Mucosa of descending colon (tissue), 3 donors: Measurements from ENCODE around the gene ZBTB21. TPM values are rescaled to one million over a fixed set of nuclear protein-coding genes. Genes with fewer than 3 reads are reported as not detected.

Experiments used
- ATAC-seq: fragments of 200-7000 bp; cut with Tn5 transposase; one replicate; pipeline ENCODE4 v1.9.1; 2020; ENCODE audit warnings: mild to moderate bottlenecking, moderate library complexity
- DNase-seq, 3 donors: peaks; one replicate each; pipeline ENCODE4 v3.0.0-alpha.2; 2020
- H3K36me3 ChIP-seq: fragments of 200-600 bp; one replicate; pipeline ENCODE4 v1.8.0; 2021; ENCODE audit warnings: low read depth, mild to moderate bottlenecking
- H3K4me1 ChIP-seq: fragments of 200-600 bp; one replicate; pipeline ENCODE4 v1.8.0; 2021; ENCODE audit warnings: low read depth, mild to moderate bottlenecking
- H3K4me3 ChIP-seq: fragments of 200-600 bp; one replicate; pipeline ENCODE4 v1.8.0; 2021; ENCODE audit warnings: mild to moderate bottlenecking
- H3K9me3 ChIP-seq: fragments of 200-600 bp; one replicate; pipeline ENCODE4 v1.8.0; 2021; ENCODE audit warnings: mild to moderate bottlenecking
- CTCF ChIP-seq: fragments of 200-600 bp; IDR thresholded peaks from one replicate; pipeline ENCODE4 v1.8.0; 2022; ENCODE audit warnings: antibody characterized with exemption, mild to moderate bottlenecking
- intact Hi-C, 2 donors: fragments of 100-400 bp; cut with DNase I in 1 of 2; cut with micrococcal nuclease in 1 of 2; formaldehyde crosslinking; loops; one replicate each; pipeline versions ENCODE4 v1.11.0 to v1.11.1; 2022; cut with DNase I, micrococcal nuclease
- total RNA-seq, 3 donors: library from RNA; stranded (reverse); fragmentation: NEBNext Ultra II Directional in 2 of 3; extraction: Animal tissue kit (Norgen Biotek cat#: 25700) in 2 of 3; gene quantifications; one replicate each; pipeline versions ENCODE4 v1.2.1 to v1.2.4, GENCODE V29; 2021 to 2023
- donor health status: DM: no; HTN: no; CAD: no; lungs with moderate emphysema.
- donor health status: DM: no; HTN: no; CAD: no.
- donor health status: DM: no; HTN: yes; CAD: no.

ZBTB21 gene
- total RNA-seq, 3 donors from 2014 or later, result 11.8 to 18.9 (median 14.6) TPM

- Histone ChIP-seq H3K4me3 (no peak overlapping the region), H3K9me3 (no peaks in the 10 kb centered on the region), H3K4me1 (no peaks in the 10 kb centered on the region), H3K36me3 (no peaks in the 10 kb centered on the region)
- no peak for TF ChIP-seq CTCF
- DNase-seq (peak in 1 of 3 donors; percentile 10), ATAC-seq (no peak)
- intact Hi-C loops, result no loop called here
Measured at GRCh38 chr21:42048870-42049577, 38.9 kb upstream of the ZBTB21 start.

- Histone ChIP-seq H3K4me1 (no peaks in the 10 kb centered on the region), H3K36me3 (no peaks in the 10 kb centered on the region), H3K4me3 (no peak overlapping the region), H3K9me3 (no peaks in the 10 kb centered on the region)
- ATAC-seq, result peak; percentile 61
- TF ChIP-seq CTCF, result no peak
- DNase-seq, result peak in 2 of 3 donors; percentile 44 to 50
- intact Hi-C loops, result no loop called here
Measured at GRCh38 chr21:42047821-42048613, 37.9 kb upstream of the ZBTB21 start.

GRCh38 chr21:42044871-42045495, 34.8 kb upstream of the ZBTB21 start:
- no peak for ATAC-seq
- intact Hi-C loops, result no loop called here
- H3K4me3 ChIP-seq, result no peak overlapping the region
- peak in 1 of 3 donors; percentile 29 for DNase-seq
- H3K4me1 ChIP-seq, result no peaks in the 10 kb centered on the region
- no peaks in the 10 kb centered on the region for H3K9me3 ChIP-seq
- H3K36me3 ChIP-seq, result no peaks in the 10 kb centered on the region
- no peak for TF ChIP-seq CTCF

GRCh38 chr21:42043961-42044360, 33.8 kb upstream of the ZBTB21 start:
- no peaks in the 10 kb centered on the region for H3K9me3 ChIP-seq
- no peak overlapping the region for H3K4me3 ChIP-seq
- peaks cover 3% of the 10 kb centered on the region for H3K4me1 ChIP-seq
- H3K36me3 ChIP-seq, result no peaks in the 10 kb centered on the region
- intact Hi-C loops, result no loop called here
- DNase-seq, result peak in 1 of 3 donors; percentile 24
- no peak for TF ChIP-seq CTCF
- ATAC-seq, result no peak

GRCh38 chr21:42043201-42043895, 33.2 kb upstream of the ZBTB21 start:
- Histone ChIP-seq H3K9me3 (no peaks in the 10 kb centered on the region), H3K36me3 (no peaks in the 10 kb centered on the region), H3K4me1 (peaks cover 3% of the 10 kb centered on the region), H3K4me3 (no peak overlapping the region)
- DNase-seq, result peak in 1 of 3 donors; percentile 27
- no peak for TF ChIP-seq CTCF
- intact Hi-C loops, result no loop called here
- no peak for ATAC-seq
